ENCODE results near the gene ZNF597.

The ZNF597 gene

DNA sequence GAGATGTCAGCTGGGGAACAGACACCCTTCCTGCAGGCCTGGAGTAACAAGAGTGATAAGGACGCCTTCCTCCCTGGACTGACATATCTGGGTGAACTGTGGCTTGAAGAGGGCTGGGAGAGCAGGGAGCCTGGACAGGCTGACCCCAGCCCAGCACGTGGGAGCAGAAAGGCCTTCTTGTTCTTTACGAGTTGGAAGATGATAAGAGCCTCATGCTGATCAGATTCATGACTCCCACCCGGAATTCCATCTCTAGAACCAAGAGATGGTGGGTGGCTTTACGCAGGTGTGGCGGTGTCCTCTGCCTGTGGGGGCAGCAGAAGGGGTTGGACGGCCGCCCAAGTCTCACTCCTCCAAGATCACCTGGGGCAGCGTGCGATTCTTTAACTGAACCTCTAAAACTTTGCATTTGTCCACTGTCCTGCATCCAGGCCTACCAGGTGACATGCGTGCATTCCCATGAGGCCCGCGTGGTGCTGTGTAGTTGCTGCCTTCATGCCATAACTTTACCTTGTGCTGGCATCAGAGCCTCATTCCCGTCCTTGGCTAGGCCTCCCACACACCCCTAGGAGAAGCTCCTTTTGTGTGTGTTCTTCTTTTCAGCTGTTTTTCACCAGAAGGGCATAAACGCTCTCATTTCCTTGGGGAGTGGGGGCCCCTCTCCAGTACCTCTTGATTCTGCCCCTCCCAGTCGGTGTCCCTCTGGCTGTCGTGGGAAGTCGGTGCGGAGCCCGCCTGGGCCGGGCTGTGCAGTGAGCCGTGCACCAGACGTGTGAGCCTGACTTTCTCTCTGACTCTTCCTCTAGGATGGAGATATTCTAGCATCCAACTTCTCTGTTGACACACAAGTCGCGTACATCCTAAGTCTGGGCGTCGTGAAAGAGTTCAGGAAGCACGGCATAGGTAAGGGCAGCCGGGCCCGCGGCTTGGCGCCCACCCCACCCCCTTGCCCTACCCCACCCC, 38.7 kb upstream of the ZNF597 start:
- DNase-seq (ENCODE audit: low read depth), result no peak
- H3K4me3 ChIP-seq (ENCODE audit: low read depth, low read length), result no peak overlapping the region
- TF ChIP-seq, protein P1, sequence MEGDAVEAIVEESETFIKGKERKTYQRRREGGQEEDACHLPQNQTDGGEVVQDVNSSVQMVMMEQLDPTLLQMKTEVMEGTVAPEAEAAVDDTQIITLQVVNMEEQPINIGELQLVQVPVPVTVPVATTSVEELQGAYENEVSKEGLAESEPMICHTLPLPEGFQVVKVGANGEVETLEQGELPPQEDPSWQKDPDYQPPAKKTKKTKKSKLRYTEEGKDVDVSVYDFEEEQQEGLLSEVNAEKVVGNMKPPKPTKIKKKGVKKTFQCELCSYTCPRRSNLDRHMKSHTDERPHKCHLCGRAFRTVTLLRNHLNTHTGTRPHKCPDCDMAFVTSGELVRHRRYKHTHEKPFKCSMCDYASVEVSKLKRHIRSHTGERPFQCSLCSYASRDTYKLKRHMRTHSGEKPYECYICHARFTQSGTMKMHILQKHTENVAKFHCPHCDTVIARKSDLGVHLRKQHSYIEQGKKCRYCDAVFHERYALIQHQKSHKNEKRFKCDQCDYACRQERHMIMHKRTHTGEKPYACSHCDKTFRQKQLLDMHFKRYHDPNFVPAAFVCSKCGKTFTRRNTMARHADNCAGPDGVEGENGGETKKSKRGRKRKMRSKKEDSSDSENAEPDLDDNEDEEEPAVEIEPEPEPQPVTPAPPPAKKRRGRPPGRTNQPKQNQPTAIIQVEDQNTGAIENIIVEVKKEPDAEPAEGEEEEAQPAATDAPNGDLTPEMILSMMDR (IDR thresholded peaks at IDR 0.05; ENCODE audit: low read depth, low read length), result no peak
- TF ChIP-seq, protein P2, sequence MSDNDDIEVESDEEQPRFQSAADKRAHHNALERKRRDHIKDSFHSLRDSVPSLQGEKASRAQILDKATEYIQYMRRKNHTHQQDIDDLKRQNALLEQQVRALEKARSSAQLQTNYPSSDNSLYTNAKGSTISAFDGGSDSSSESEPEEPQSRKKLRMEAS (IDR thresholded peaks at IDR 0.05; ENCODE audit: low read depth, low read length), result no peak
- TF ChIP-seq MYC (IDR thresholded peaks at IDR 0.05; ENCODE audit: low read depth, low read length) (no peak), POLR2A (IDR thresholded peaks at IDR 0.05; ENCODE audit: extremely low read depth, insufficient read length) (no peak)

DNA sequence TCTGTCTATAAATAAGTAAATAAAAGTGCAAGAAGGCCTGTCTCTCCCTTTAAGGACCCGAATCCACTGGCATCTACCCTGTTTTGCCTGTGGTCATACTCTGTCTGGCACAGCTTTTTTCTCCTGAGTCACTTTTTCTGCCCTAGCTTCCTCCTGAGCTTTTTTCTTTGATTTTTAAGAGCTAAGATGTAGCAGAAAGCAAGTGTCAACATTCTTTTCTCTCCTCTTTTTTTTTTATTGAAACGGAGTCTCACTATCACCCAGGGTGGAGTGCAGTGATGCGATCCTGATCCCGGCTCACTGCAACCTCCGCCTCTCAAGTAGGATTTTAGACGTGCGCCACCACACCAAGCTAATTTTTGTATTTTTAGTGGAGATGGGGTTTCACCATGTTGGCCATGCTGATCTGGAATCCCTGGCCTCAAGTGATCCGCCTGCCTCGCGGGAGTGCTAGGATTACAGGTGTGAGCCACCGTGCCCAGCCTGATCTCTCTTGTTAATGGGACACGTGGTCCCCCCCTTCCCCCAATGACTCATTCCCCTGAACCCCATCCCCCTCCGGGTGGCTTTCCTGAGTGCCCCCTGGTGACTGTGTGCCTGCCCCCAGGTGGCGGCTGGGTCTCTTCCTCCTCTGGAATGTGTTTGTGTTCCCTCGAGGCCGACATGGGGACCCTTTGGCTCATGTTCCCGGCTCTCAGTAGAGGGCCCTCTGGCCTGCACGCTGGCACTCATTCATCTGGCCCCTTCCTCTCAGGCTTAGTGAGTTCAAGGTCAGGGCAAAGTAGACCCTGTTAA, 37.8 kb upstream of the ZNF597 start:
- DNase-seq (ENCODE audit: low read depth), result no peak
- TF ChIP-seq MYC (IDR thresholded peaks at IDR 0.05; ENCODE audit: low read depth, low read length) (no peak), POLR2A (IDR thresholded peaks at IDR 0.05; ENCODE audit: extremely low read depth, insufficient read length) (no peak)
- TF ChIP-seq, protein P2 (IDR thresholded peaks at IDR 0.05; ENCODE audit: low read depth, low read length), result no peak
- TF ChIP-seq, protein P1 (IDR thresholded peaks at IDR 0.05; ENCODE audit: low read depth, low read length), result no peak
- no peak overlapping the region for H3K4me3 ChIP-seq (ENCODE audit: low read depth, low read length)

DNA sequence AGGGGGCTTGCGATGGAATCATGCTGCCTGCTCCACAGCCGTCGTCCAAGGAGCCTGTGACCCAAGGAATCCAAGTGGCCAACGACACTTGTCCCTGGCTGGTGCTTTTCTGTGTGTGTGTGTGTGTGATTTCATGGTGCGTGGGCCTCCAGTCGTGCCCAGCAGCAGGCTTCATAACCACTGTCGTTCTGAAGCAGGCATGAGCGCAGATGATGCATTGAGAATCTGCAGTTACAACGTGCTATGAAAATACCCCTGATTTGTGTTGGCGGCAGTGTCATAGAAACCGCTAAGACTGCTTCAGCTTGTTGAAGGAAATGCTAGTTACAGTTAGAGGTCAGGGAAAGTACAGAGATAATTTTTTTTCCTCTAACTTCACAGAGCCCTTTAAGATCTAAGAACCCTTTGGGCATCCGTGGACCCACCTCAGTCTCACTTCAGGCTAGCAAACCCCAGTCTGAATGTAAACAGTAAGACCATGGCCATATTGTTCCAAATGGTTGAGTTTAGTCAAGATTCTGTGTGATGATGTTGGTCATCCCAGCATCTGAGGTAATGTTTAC, 36.4 kb upstream of the ZNF597 start:
- no peak for DNase-seq (ENCODE audit: low read depth)
- H3K4me3 ChIP-seq (ENCODE audit: low read depth, low read length), result no peak overlapping the region
- no peak for TF ChIP-seq POLR2A (IDR thresholded peaks at IDR 0.05; ENCODE audit: extremely low read depth, insufficient read length)
- TF ChIP-seq, protein P1 (IDR thresholded peaks at IDR 0.05; ENCODE audit: low read depth, low read length), result no peak
- TF ChIP-seq MYC (IDR thresholded peaks at IDR 0.05; ENCODE audit: low read depth, low read length), result no peak
- TF ChIP-seq, protein P2 (IDR thresholded peaks at IDR 0.05; ENCODE audit: low read depth, low read length), result no peak

DNA sequence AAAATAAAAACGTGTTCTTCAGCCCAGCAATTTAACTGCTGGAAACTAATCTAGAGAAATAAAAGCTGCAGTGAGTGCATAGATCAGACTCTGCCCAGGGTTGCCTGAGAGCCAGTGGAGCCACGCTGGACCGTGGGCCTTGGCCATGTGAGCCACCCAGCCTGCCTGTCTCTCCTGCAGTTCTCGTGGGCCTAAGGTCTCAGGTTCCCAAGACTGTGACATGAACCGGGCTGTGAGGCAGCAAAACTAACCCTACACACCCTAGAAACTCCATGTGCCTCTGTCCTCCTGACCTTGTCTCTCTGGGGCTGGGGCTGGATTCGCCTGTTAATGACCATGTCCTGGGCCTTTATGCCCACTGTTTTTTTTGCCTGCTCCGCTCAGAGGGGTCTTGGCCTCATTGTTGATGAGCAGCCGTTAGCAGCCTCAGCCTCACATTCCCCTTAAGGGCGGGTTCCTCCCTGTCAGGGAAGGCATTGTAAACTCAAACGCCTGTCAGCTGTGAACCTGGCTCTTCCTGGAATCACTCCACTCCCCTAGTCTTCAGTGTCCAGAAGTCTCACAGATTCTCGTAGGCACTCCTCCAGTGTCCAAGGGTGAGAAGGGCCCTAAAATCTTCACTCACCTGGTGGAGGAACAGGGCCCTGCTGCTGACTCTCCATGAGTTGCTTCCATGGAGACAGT, 35.1 kb upstream of the ZNF597 start:
- TF ChIP-seq POLR2A (IDR thresholded peaks at IDR 0.05; ENCODE audit: extremely low read depth, insufficient read length) (no peak), MYC (IDR thresholded peaks at IDR 0.05; ENCODE audit: low read depth, low read length) (no peak)
- TF ChIP-seq, protein P1 (IDR thresholded peaks at IDR 0.05; ENCODE audit: low read depth, low read length), result no peak
- TF ChIP-seq, protein P2 (IDR thresholded peaks at IDR 0.05; ENCODE audit: low read depth, low read length), result no peak
- no peak overlapping the region for H3K4me3 ChIP-seq (ENCODE audit: low read depth, low read length)
- no peak for DNase-seq (ENCODE audit: low read depth)

DNA sequence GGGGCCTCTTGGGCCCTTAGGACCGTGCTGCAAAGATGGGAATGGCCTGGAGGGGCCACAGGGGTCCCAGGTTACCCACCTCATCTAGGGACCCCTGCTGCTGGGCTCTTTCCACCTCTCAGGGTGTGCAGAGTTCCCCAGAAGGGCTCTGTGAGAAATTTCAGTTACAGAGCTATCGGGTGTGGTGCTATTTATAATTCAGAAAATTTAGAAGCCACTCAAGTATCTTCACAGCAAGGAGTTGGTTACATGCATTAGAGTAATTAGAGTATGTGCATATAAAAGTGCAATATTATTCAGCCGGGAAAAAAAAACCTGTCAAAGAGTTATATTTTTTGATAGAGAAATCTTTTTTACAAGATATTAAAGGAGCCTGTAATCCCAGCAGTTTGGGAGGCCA, 33.1 kb upstream of the ZNF597 start:
- no peak overlapping the region for H3K4me3 ChIP-seq (ENCODE audit: low read depth, low read length)
- TF ChIP-seq, protein P2 (IDR thresholded peaks at IDR 0.05; ENCODE audit: low read depth, low read length), result no peak
- no peak for TF ChIP-seq POLR2A (IDR thresholded peaks at IDR 0.05; ENCODE audit: extremely low read depth, insufficient read length)
- TF ChIP-seq, protein P1 (IDR thresholded peaks at IDR 0.05; ENCODE audit: low read depth, low read length), result no peak
- TF ChIP-seq MYC (IDR thresholded peaks at IDR 0.05; ENCODE audit: low read depth, low read length), result no peak
- no peak for DNase-seq (ENCODE audit: low read depth)
